CD14-positive monocyte (primary cell): Measurements from ENCODE around the gene MPRIP. TPM values are rescaled to one million over a fixed set of nuclear protein-coding genes. Genes with fewer than 3 reads are reported as not detected.
A peak's percentile ranks its signal among the peaks of the same experiment; 100 is the strongest.

Experiments
- DNase-seq, 3 donors: peaks; one replicate each; pipeline ENCODE4 v3.0.0-alpha.2; 2011 to 2022
- H2AFZ ChIP-seq: 2 replicates; pipeline ENCODE4 v1.6.0; 2012; ENCODE audit warnings: mild to moderate bottlenecking, low read depth, low read length, inconsistent platforms; ENCODE audit not compliant: insufficient read depth, poor library complexity, severe bottlenecking
- H3K27ac ChIP-seq, 2 donors: 1 replicate in 1 of 2; 2 replicates in 1 of 2; pipeline ENCODE4 v1.5.1; 2012 to 2013; ENCODE audit warnings: low read length in 2 of 2, control low read depth in 1 of 2, inconsistent platforms in 1 of 2, low read depth in 1 of 2, mild to moderate bottlenecking in 1 of 2
- H3K27me3 ChIP-seq, 2 donors: one replicate each; pipeline versions ENCODE4 v1.6.0 to v1.6.1; 2011 to 2013; ENCODE audit warnings: low read length in 2 of 2; ENCODE audit not compliant: control insufficient read depth in 2 of 2, insufficient read depth in 2 of 2
- H3K36me3 ChIP-seq, 2 donors: replicated peaks in 1 of 2; 1 replicate in 1 of 2; 2 replicates in 1 of 2; pipeline versions ENCODE4 v1.5.1 to v1.6.1; 2012 to 2013; ENCODE audit warnings: low read length in 2 of 2, control low read depth in 1 of 2, inconsistent platforms in 1 of 2, mild to moderate bottlenecking in 1 of 2; ENCODE audit not compliant: insufficient read depth in 2 of 2, control insufficient read depth in 1 of 2
- H3K4me1 ChIP-seq, 2 donors: 1 replicate in 1 of 2; 2 replicates in 1 of 2; pipeline versions ENCODE4 v1.5.1 to v1.6.1; 2012 to 2013; ENCODE audit warnings: low read length in 2 of 2, control low read depth in 1 of 2, inconsistent platforms in 1 of 2, mild to moderate bottlenecking in 1 of 2, moderate library complexity in 1 of 2; ENCODE audit not compliant: insufficient read depth in 2 of 2, control insufficient read depth in 1 of 2
- H3K4me2 ChIP-seq: replicated peaks from 2 replicates; pipeline ENCODE3; 2012; ENCODE audit warnings: low read length, moderate library complexity, mild to moderate bottlenecking; ENCODE audit not compliant: poor library complexity, severe bottlenecking; ENCODE audit errors: extremely low read depth
- H3K4me3 ChIP-seq, 3 experiments: fragments of 200-600 bp in 1 of 3; sonication (generic) in 1 of 3; replicated peaks in 1 of 3; 1 replicate in 2 of 3; 2 replicates in 1 of 3; pipeline ENCODE4 v1.5.1; 2011 to 2013; ENCODE audit warnings: low read length in 3 of 3, mild to moderate bottlenecking in 3 of 3, control low read depth in 2 of 3, low read depth in 2 of 3, inconsistent platforms in 1 of 3, moderate library complexity in 1 of 3
- H3K79me2 ChIP-seq: 2 replicates; pipeline ENCODE4 v1.6.0; 2012; ENCODE audit warnings: mild to moderate bottlenecking, control low read depth, inconsistent platforms, low read length, moderate library complexity; ENCODE audit not compliant: insufficient read depth
- H3K9ac ChIP-seq: 2 replicates; pipeline ENCODE4 v1.6.0; 2017; ENCODE audit warnings: low read length, mild to moderate bottlenecking; ENCODE audit not compliant: insufficient read depth, poor library complexity, severe bottlenecking
- H3K9me3 ChIP-seq, 2 donors: replicated peaks in 1 of 2; 1 replicate in 1 of 2; 2 replicates in 1 of 2; pipeline versions ENCODE4 v1.5.1 to v1.6.1; 2012 to 2013; ENCODE audit warnings: low read length in 2 of 2, control low read depth in 1 of 2; ENCODE audit not compliant: control insufficient read depth in 1 of 2, insufficient read depth in 1 of 2
- H4K20me1 ChIP-seq: 2 replicates; pipeline ENCODE4 v1.6.0; 2012; ENCODE audit warnings: mild to moderate bottlenecking, low read length, control low read depth, moderate library complexity; ENCODE audit not compliant: insufficient read depth
- H3K27ac Mint-ChIP-seq, 7 donors: one replicate each; pipeline ENCODE4 v1.8.0; 2020; ENCODE audit warnings: mild to moderate bottlenecking in 7 of 7, mixed read lengths in 7 of 7, moderate library complexity in 6 of 7, inconsistent platforms in 2 of 7
- H3K27me3 Mint-ChIP-seq, 3 donors: one replicate each; pipeline ENCODE4 v1.8.0; 2021 to 2022; ENCODE audit warnings: low read depth in 3 of 3, mild to moderate bottlenecking in 3 of 3, mixed read lengths in 3 of 3, moderate library complexity in 3 of 3, inconsistent platforms in 1 of 3
- H3K36me3 Mint-ChIP-seq, 2 donors: one replicate each; pipeline ENCODE4 v1.8.0; 2020; ENCODE audit warnings: mixed read lengths in 2 of 2, inconsistent platforms in 1 of 2, mild to moderate bottlenecking in 1 of 2
- H3K4me1 Mint-ChIP-seq: one replicate; pipeline ENCODE4 v1.8.0; 2020; ENCODE audit warnings: mild to moderate bottlenecking, mixed read lengths
- H3K4me3 Mint-ChIP-seq, 2 donors: one replicate each; pipeline ENCODE4 v1.8.0; 2020; ENCODE audit warnings: mild to moderate bottlenecking in 2 of 2, mixed read lengths in 2 of 2, moderate library complexity in 1 of 2
- H3K9me3 Mint-ChIP-seq, 7 donors: one replicate each; pipeline ENCODE4 v1.8.0; 2020 to 2022; ENCODE audit warnings: mixed read lengths in 7 of 7, mild to moderate bottlenecking in 6 of 7, moderate library complexity in 6 of 7, inconsistent platforms in 2 of 7
- CTCF ChIP-seq: fragments of 200-600 bp; IDR thresholded peaks from one replicate; pipeline ENCODE4 v1.8.0; 2022; ENCODE audit warnings: antibody characterized with exemption, mild to moderate bottlenecking
- WGBS: methylation state at CpG from one replicate; pipeline ENCODE4 v1.1.5; 2013; ENCODE audit warnings: missing lambda C conversion rate; ENCODE audit not compliant: insufficient coverage; 5-methylcytosine and 5-hydroxymethylcytosine counted together
- intact Hi-C, 2 donors: fragments of 100-400 bp; cut with micrococcal nuclease; formaldehyde crosslinking; loops; one replicate each; pipeline versions ENCODE4 v1.15.0 to v1.15.1; 2023
- polyA plus RNA-seq, 3 donors: library from polyadenylated mRNA; depleted of rRNA in 1 of 3; unstranded in 2 of 3; stranded (reverse) in 1 of 3; fragments of 300-500 nt in 2 of 3; fragments of >200 nt in 1 of 3; fragmentation: Illumina TruSeq in 2 of 3; gene quantifications; 1 replicate in 2 of 3; 2 replicates in 1 of 3; pipeline ENCODE4 v1.2.3, GENCODE V29; 2012 to 2021

The MPRIP gene
- polyA plus RNA-seq, 3 donors, result 2.0 to 48.7 (median 2.5) TPM

GRCh38 chr17:17166446-17166845 lies 124.2 kb downstream of the MPRIP start:
- H3K36me3 Mint-ChIP-seq, result peaks cover 71 to 85% of the 10 kb centered on the region in 2 donors
- no peaks in the 10 kb centered on the region for H4K20me1 ChIP-seq

GRCh38 chr17:17167356-17167755 lies 125.1 kb downstream of the MPRIP start:
- Histone ChIP-seq H4K20me1 (no peaks in the 10 kb centered on the region), H3K4me3 (no peak overlapping the region), H3K4me2 (no peak overlapping the region), H3K27ac (no peak overlapping the region), H2AFZ (no peak overlapping the region), H3K9ac (no peak overlapping the region), H3K27me3 (no peaks in the 10 kb centered on the region), H3K36me3 (peaks cover 63 to 94% of the 10 kb centered on the region in 2 donors), H3K9me3 (no peaks in the 10 kb centered on the region), H3K4me1 (no peaks in the 10 kb centered on the region), H3K79me2 (no peaks in the 10 kb centered on the region)
- TF ChIP-seq CTCF, result no peak
- Mint-ChIP-seq H3K27ac (peak overlapping the region in 1 of 7 donors; percentile 78), H3K4me3 (no peak overlapping the region), H3K4me1 (peaks cover 3% of the 10 kb centered on the region), H3K27me3 (peaks cover 0 to 4% (median 2%) of the 10 kb centered on the region in 3 donors), H3K36me3 (peaks cover 70 to 85% of the 10 kb centered on the region in 2 donors), H3K9me3 (no peaks in the 10 kb centered on the region)
- intact Hi-C loops, result no loop called here
- DNase-seq, result no peak
- 97% methylated on average over 10 of the region's 10 CpGs for WGBS

More at GRCh38 chr17:17166446-17166845, 124.2 kb downstream of the MPRIP start:
- H3K9me3 Mint-ChIP-seq, result no peaks in the 10 kb centered on the region
- no peak for TF ChIP-seq CTCF
- no peak overlapping the region for H3K27ac Mint-ChIP-seq
- Histone ChIP-seq H3K4me2 (no peak overlapping the region), H3K36me3 (peaks cover 63 to 94% of the 10 kb centered on the region in 2 donors), H3K27ac (no peak overlapping the region), H3K4me3 (no peak overlapping the region), H3K9ac (no peak overlapping the region), H3K4me1 (no peaks in the 10 kb centered on the region), H3K27me3 (no peaks in the 10 kb centered on the region), H3K9me3 (no peaks in the 10 kb centered on the region), H2AFZ (no peak overlapping the region), H3K79me2 (no peaks in the 10 kb centered on the region)
- peaks cover 0 to 5% (median 4%) of the 10 kb centered on the region in 3 donors for H3K27me3 Mint-ChIP-seq
- DNase-seq, result no peak
- H3K4me1 Mint-ChIP-seq, result no peaks in the 10 kb centered on the region
- intact Hi-C loops, result no loop called here
- H3K4me3 Mint-ChIP-seq, result no peak overlapping the region
- 98% methylated on average over 8 of the region's 8 CpGs for WGBS
